ENCODE results near the gene MACROD2. TPM values are rescaled to one million over a fixed set of nuclear protein-coding genes. Genes with fewer than 3 reads are reported as not detected.

The MACROD2 gene
- total RNA-seq, 1 experiment from 2014 or later, result 1.6 TPM

- Histone ChIP-seq H4K91ac (ENCODE audit: insufficient read length, low read depth, low read length) (no peak overlapping the region), H3K27ac (ENCODE audit: insufficient read length, low read depth, low read length) (no peak overlapping the region), H3K9me3 (ENCODE audit: control insufficient read depth, low read depth, low read length) (no peaks in the 10 kb centered on the region), H3T11ph (ENCODE audit: low read length) (no peak overlapping the region), H2BK12ac (ENCODE audit: insufficient read length, low read depth, low read length) (no peak overlapping the region), H2AK5ac (ENCODE audit: insufficient read length, low read length) (no peak overlapping the region), H3K9ac (ENCODE audit: extremely low read depth, insufficient read length, low read length) (no peak overlapping the region), H3K14ac (ENCODE audit: insufficient read depth, low read length) (no peak overlapping the region), H3K18ac (ENCODE audit: insufficient read length, low read depth, low read length) (no peak overlapping the region), H4K5ac (ENCODE audit: insufficient read length, low read depth, low read length) (no peak overlapping the region), H4K20me1 (ENCODE audit: control insufficient read depth, insufficient read depth, insufficient read length) (no peaks in the 10 kb centered on the region), H2BK5ac (ENCODE audit: insufficient read length, low read length) (no peak overlapping the region), H2AFZ (ENCODE audit: low read length) (no peak overlapping the region), H3K79me2 (ENCODE audit: insufficient read depth, low read length) (no peaks in the 10 kb centered on the region), H2BK20ac (ENCODE audit: low read depth, low read length, poor library complexity, severe bottlenecking) (no peak overlapping the region), H2BK120ac (ENCODE audit: low read depth, low read length, poor library complexity, severe bottlenecking) (no peak overlapping the region), H3K4me1 (ENCODE audit: insufficient read depth, low read length) (no peaks in the 10 kb centered on the region), H3K79me1 (ENCODE audit: insufficient read depth, low read depth, low read length, poor library complexity, severe bottlenecking) (no peaks in the 10 kb centered on the region), H3K23me2 (ENCODE audit: insufficient read length, low read depth, low read length, poor library complexity, severe bottlenecking) (no peaks in the 10 kb centered on the region), H3K27me3 (ENCODE audit: insufficient read depth, low read length) (no peaks in the 10 kb centered on the region), H4K8ac (replicated peaks; ENCODE audit: insufficient read length, low read depth, low read length) (no peak overlapping the region), H2BK15ac (ENCODE audit: low read depth, low read length) (no peak overlapping the region), H3K56ac (ENCODE audit: insufficient read length, low read depth, low read length) (no peak overlapping the region), H3K23ac (ENCODE audit: insufficient read length, low read depth, low read length) (no peak overlapping the region), H3K4ac (ENCODE audit: low read depth, low read length) (no peak overlapping the region), H3K4me2 (ENCODE audit: insufficient read depth, insufficient read length, low read length) (no peak overlapping the region)
- Mint-ChIP-seq H3K9me3 (no peaks in the 10 kb centered on the region), H3K4me1 (peaks cover 0 to 3% of the 10 kb centered on the region in 2 experiments; a peak in 2 of 4 replicates), H3K36me3 (ENCODE audit: insufficient read depth in 1 of 3, low read depth in 3 of 3) (no peaks in the 10 kb centered on the region), H3K4me3 (no peak overlapping the region), H3K27me3 (ENCODE audit: low read depth) (no peaks in the 10 kb centered on the region), H3K27ac (no peak overlapping the region)
- WGBS (ENCODE audit: extremely low coverage, insufficient read length, low lambda C conversion rate), result no CpG with 5 or more reads among the region's 1 CpG
- no peak for TF ChIP-seq CTCF (conservative IDR thresholded peaks at IDR 0.05)
- DNase-seq, result no peak
These were observed 797.6 kb downstream of the MACROD2 start for GRCh38 chr20:14792915-14793314.

Measured in H9 (cell line).